MM.1S (cell line): Measurements from ENCODE around the gene LHFPL2.

Source experiments
- DNase-seq: peaks from one replicate; pipeline ENCODE4 v3.0.0-alpha.2; 2015
- H2AFZ ChIP-seq: fragments of 300-600 bp; sonication (generic); 2 replicates; pipeline ENCODE4 v1.6.0; 2016; ENCODE audit warnings: antibody characterized with exemption, low read length
- H3F3A ChIP-seq: fragments of 300-600 bp; sonication (generic); 2 replicates; pipeline ENCODE4 v1.6.1; 2016; ENCODE audit warnings: mild to moderate bottlenecking, antibody characterized with exemption, low read length, moderate library complexity, mixed read lengths; ENCODE audit not compliant: insufficient read depth
- H3K27ac ChIP-seq: fragments of 300-600 bp; sonication (generic); 2 replicates; pipeline ENCODE4 v1.5.1; 2016; ENCODE audit warnings: mild to moderate bottlenecking, low read length
- H3K27me3 ChIP-seq: fragments of 300-600 bp; sonication (generic); replicated peaks from 2 replicates; pipeline ENCODE4 v1.6.0; 2016; ENCODE audit warnings: low read length; ENCODE audit not compliant: insufficient read depth
- H3K36me3 ChIP-seq: fragments of 300-600 bp; sonication (generic); replicated peaks from 2 replicates; pipeline ENCODE4 v1.6.1; 2016; ENCODE audit warnings: mild to moderate bottlenecking, low read length, mixed read lengths; ENCODE audit not compliant: insufficient read depth
- H3K4me1 ChIP-seq: fragments of 300-600 bp; sonication (generic); 2 replicates; pipeline ENCODE4 v1.6.1; 2016; ENCODE audit warnings: low read length, mixed read lengths
- H3K4me2 ChIP-seq: fragments of 300-600 bp; sonication (generic); 2 replicates; pipeline ENCODE4 v1.6.0; 2016; ENCODE audit warnings: low read depth, low read length
- H3K4me3 ChIP-seq: fragments of 300-600 bp; sonication (generic); 2 replicates; pipeline ENCODE4 v1.5.1; 2016; ENCODE audit warnings: low read length, mixed read lengths
- H3K79me2 ChIP-seq: fragments of 300-600 bp; sonication (generic); 2 replicates; pipeline ENCODE4 v1.6.1; 2016; ENCODE audit warnings: mixed run types, low read length, mixed read lengths
- H3K9ac ChIP-seq: fragments of 300-600 bp; sonication (generic); 2 replicates; pipeline ENCODE4 v1.6.1; 2016; ENCODE audit warnings: low read length, mixed read lengths
- H3K9me2 ChIP-seq: fragments of 300-600 bp; sonication (generic); replicated peaks from 2 replicates; pipeline ENCODE4 v1.6.1; 2016; ENCODE audit warnings: mild to moderate bottlenecking, low read length, mixed read lengths; ENCODE audit not compliant: insufficient read depth
- H3K9me3 ChIP-seq: fragments of 300-600 bp; sonication (generic); replicated peaks from 2 replicates; pipeline ENCODE4 v1.6.1; 2016; ENCODE audit warnings: mild to moderate bottlenecking, low read length, mixed read lengths; ENCODE audit not compliant: insufficient read depth
- H4K20me1 ChIP-seq: fragments of 300-600 bp; sonication (generic); 2 replicates; pipeline ENCODE4 v1.6.1; 2016; ENCODE audit warnings: mild to moderate bottlenecking, low read length, moderate library complexity, mixed read lengths; ENCODE audit not compliant: insufficient read depth
- CTCF ChIP-seq: fragments of 300-600 bp; sonication (generic); IDR thresholded peaks from 2 replicates; pipeline ENCODE4 v1.5.1; 2016; ENCODE audit warnings: antibody characterized with exemption, low read length, mixed read lengths
- EZH2 ChIP-seq: fragments of 300-600 bp; sonication (generic); optimal IDR thresholded peaks from 2 replicates; pipeline ENCODE3; 2017; ENCODE audit warnings: low read depth, mild to moderate bottlenecking, antibody characterized with exemption, low read length, mixed read lengths
- EZH2phosphoT487 ChIP-seq: fragments of 300-600 bp; sonication (generic); IDR thresholded peaks from 2 replicates; pipeline ENCODE4 v1.6.1; 2018; ENCODE audit warnings: antibody characterized with exemption, low read length

LHFPL2 gene

DNA sequence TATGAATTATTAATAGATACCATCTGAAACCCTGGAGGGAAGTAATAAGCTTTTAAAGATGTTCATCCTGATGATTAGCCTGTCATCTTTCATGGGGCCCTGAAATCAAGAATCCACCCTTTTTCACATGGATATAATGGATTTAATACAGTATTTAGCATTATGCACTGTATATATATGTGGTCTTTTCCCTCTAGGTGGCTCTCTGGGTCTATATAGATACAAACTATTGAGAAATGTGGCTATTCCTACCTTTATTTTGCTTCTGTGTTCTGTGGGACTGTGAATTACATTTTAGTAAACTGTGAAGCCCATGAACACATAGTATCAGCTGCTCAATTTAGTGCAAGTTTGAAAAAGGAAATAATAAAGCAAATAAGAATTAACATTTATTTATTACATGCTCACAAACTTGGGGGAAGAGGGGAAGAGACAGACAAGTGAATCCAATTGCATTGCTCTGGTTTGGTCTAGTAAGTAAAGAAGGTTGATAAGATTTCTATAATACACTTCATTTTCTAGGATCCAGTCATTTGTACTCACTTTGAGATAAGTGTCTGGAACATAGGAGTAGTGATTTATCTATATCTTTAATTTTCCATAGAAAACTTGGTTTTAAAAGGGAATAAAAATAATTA lies 176.0 kb downstream of the LHFPL2 start:
- no peaks in the 10 kb centered on the region for H3K79me2 ChIP-seq
- H3K27ac ChIP-seq, result no peak overlapping the region
- no peak overlapping the region for H3K9ac ChIP-seq
- H2AFZ ChIP-seq, result no peak overlapping the region
- no peaks in the 10 kb centered on the region for H3K36me3 ChIP-seq
- H4K20me1 ChIP-seq, result no peaks in the 10 kb centered on the region
- H3K4me1 ChIP-seq, result no peaks in the 10 kb centered on the region
- no peak overlapping the region for H3K4me2 ChIP-seq
- no peaks in the 10 kb centered on the region for H3K9me2 ChIP-seq
- TF ChIP-seq EZH2phosphoT487 (no peak), EZH2 (no peak), CTCF (peak; percentile 20; the same call in 1 of the 2 replicates)
- H3F3A ChIP-seq, result no peaks in the 10 kb centered on the region
- DNase-seq, result no peak
- no peaks in the 10 kb centered on the region for H3K27me3 ChIP-seq
- H3K4me3 ChIP-seq, result no peak overlapping the region
- H3K9me3 ChIP-seq, result no peaks in the 10 kb centered on the region

- no peak for DNase-seq
- TF ChIP-seq EZH2 (no peak), CTCF (no peak), EZH2phosphoT487 (no peak)
- no peaks in the 10 kb centered on the region for H3K4me1 ChIP-seq
- H2AFZ ChIP-seq, result no peak overlapping the region
- H3K4me3 ChIP-seq, result no peak overlapping the region
- H3K36me3 ChIP-seq, result no peaks in the 10 kb centered on the region
- H4K20me1 ChIP-seq, result no peaks in the 10 kb centered on the region
- no peak overlapping the region for H3K9ac ChIP-seq
- H3K9me3 ChIP-seq, result no peaks in the 10 kb centered on the region
- H3K27me3 ChIP-seq, result no peaks in the 10 kb centered on the region
- no peak overlapping the region for H3K4me2 ChIP-seq
- no peak overlapping the region for H3K27ac ChIP-seq
- no peaks in the 10 kb centered on the region for H3K9me2 ChIP-seq
- no peaks in the 10 kb centered on the region for H3F3A ChIP-seq
- H3K79me2 ChIP-seq, result no peaks in the 10 kb centered on the region
Observed at GRCh38 chr5:78471896-78472295, 176.7 kb downstream of the LHFPL2 start.

GRCh38 chr5:78467752-78468357 lies 180.7 kb downstream of the LHFPL2 start:
- no peak overlapping the region for H3K27ac ChIP-seq
- H3K4me3 ChIP-seq, result no peak overlapping the region
- no peaks in the 10 kb centered on the region for H3F3A ChIP-seq
- no peaks in the 10 kb centered on the region for H3K9me3 ChIP-seq
- no peaks in the 10 kb centered on the region for H4K20me1 ChIP-seq
- H3K4me2 ChIP-seq, result no peak overlapping the region
- TF ChIP-seq CTCF (peak; percentile 74), EZH2 (no peak)
- no peaks in the 10 kb centered on the region for H3K4me1 ChIP-seq
- H2AFZ ChIP-seq, result no peak overlapping the region
- H3K27me3 ChIP-seq, result no peaks in the 10 kb centered on the region
- H3K79me2 ChIP-seq, result no peaks in the 10 kb centered on the region
- no peak overlapping the region for H3K9ac ChIP-seq
- DNase-seq, result peak; percentile 38
- H3K9me2 ChIP-seq, result no peaks in the 10 kb centered on the region
- H3K36me3 ChIP-seq, result no peaks in the 10 kb centered on the region
